Peyer's patch (tissue), 4 donors: ENCODE results near the gene CYP11A1. TPM values are rescaled to one million over a fixed set of nuclear protein-coding genes. Genes with fewer than 3 reads are reported as not detected.
A peak's percentile ranks its signal among the peaks of the same experiment; 100 is the strongest.

Experiments
- DNase-seq, 3 donors: peaks; one replicate each; pipeline ENCODE4 v3.0.0-alpha.2; 2017 to 2019
- H3K27ac ChIP-seq, 4 donors: fragments of 200-600 bp; sonication (generic); one replicate each; pipeline ENCODE4 v1.5.1; 2016 to 2019
- H3K27me3 ChIP-seq, 2 donors: fragments of 200-600 bp; sonication (generic); one replicate each; pipeline ENCODE4 v1.5.1; 2019
- H3K36me3 ChIP-seq, 3 donors: fragments of 200-600 bp; sonication (generic); one replicate each; pipeline ENCODE4 v1.5.1; 2016 to 2019
- H3K4me1 ChIP-seq, 4 donors: fragments of 200-600 bp; sonication (generic); one replicate each; pipeline ENCODE4 v1.5.1; 2016 to 2019
- H3K4me3 ChIP-seq, 4 donors: fragments of 200-600 bp; sonication (generic); 1 replicate in 3 of 4; 2 replicates in 1 of 4; pipeline ENCODE4 v1.5.1; 2016 to 2019; ENCODE audit warnings: mild to moderate bottlenecking in 1 of 4
- H3K9me3 ChIP-seq, 4 donors: fragments of 200-600 bp; sonication (generic); one replicate each; pipeline ENCODE4 v1.5.1; 2016 to 2019; ENCODE audit warnings: mild to moderate bottlenecking in 1 of 4
- POLR2A ChIP-seq, 2 donors: fragments of 450-650 bp; IDR thresholded peaks; one replicate each; pipeline ENCODE4 v1.5.1; 2017; ENCODE audit warnings: antibody characterized with exemption in 2 of 2, mild to moderate bottlenecking in 2 of 2, moderate library complexity in 2 of 2
- total RNA-seq, 4 donors: library from RNA; depleted of rRNA; stranded (reverse); fragments of >200 nt; gene quantifications; one replicate each; pipeline ENCODE4 v1.1.0, GENCODE V29; 2016
- TF ChIP-seq, protein P1 (sequence below), 6 experiments: fragments of 450-650 bp in 4 of 6; fragments of 200-600 bp in 2 of 6; sonication (generic) in 1 of 6; IDR thresholded peaks; one replicate each; pipeline ENCODE4 v1.5.1; 2017 to 2019; ENCODE audit warnings: antibody characterized with exemption in 6 of 6, mild to moderate bottlenecking in 3 of 6, moderate library complexity in 1 of 6

CYP11A1 gene
- total RNA-seq, 4 donors from 2014 or later, result 0.88 to 6.6 (median 3.3) TPM

DNA sequence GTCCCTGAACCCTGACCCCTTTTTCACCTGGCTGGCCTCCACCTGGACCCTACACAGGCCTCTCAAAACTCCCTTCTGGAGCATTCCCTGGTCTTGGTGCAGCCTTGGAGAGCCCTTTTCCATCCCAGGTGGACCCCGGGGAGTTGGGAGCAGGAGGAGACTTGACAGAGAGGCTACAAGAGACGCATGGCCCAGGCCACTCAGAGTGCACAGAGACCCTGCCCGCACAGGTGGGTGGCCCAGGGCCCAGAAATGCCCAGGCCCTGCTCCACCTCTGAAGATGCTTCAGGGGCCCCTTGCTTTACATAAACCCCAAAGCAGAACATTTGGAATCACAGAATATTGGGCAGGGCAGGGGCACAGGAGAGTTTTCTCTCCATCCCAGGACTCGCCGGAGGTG, 34.4 kb downstream of the CYP11A1 start:
- no peaks in the 10 kb centered on the region for H3K9me3 ChIP-seq
- H3K4me1 ChIP-seq, result no peaks in the 10 kb centered on the region
- no peak overlapping the region for H3K27ac ChIP-seq
- H3K27me3 ChIP-seq, result no peaks in the 10 kb centered on the region
- TF ChIP-seq POLR2A (IDR thresholded peaks at IDR 0.05), result no peak
- no peak for DNase-seq
- no peak overlapping the region for H3K4me3 ChIP-seq
- no peaks in the 10 kb centered on the region for H3K36me3 ChIP-seq

DNA sequence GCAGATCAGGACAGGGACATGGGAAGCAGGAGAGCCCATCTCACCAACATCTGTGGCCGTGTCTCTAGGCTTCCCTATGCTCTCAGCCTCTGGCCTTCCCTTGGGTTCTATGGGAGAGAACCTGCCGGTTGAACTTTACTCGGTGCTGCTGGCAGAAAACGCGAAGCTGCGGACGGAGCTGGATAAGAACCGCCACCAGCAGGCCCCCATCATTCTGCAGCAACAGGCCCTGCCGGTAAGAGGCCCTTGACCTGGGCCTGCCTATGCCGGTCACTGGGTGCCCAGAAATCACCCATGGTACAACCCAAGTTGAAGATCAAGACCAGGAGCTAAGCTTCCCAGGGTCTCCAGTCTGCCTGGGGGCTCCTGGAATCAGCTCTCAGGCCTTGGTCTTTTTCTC, 34.8 kb downstream of the CYP11A1 start:
- Histone ChIP-seq H3K4me3 (no peak overlapping the region), H3K27ac (no peak overlapping the region), H3K27me3 (no peaks in the 10 kb centered on the region), H3K36me3 (no peaks in the 10 kb centered on the region), H3K9me3 (no peaks in the 10 kb centered on the region), H3K4me1 (no peaks in the 10 kb centered on the region)
- peak in 1 of 3 donors; percentile 29 for DNase-seq
- TF ChIP-seq, protein P1, sequence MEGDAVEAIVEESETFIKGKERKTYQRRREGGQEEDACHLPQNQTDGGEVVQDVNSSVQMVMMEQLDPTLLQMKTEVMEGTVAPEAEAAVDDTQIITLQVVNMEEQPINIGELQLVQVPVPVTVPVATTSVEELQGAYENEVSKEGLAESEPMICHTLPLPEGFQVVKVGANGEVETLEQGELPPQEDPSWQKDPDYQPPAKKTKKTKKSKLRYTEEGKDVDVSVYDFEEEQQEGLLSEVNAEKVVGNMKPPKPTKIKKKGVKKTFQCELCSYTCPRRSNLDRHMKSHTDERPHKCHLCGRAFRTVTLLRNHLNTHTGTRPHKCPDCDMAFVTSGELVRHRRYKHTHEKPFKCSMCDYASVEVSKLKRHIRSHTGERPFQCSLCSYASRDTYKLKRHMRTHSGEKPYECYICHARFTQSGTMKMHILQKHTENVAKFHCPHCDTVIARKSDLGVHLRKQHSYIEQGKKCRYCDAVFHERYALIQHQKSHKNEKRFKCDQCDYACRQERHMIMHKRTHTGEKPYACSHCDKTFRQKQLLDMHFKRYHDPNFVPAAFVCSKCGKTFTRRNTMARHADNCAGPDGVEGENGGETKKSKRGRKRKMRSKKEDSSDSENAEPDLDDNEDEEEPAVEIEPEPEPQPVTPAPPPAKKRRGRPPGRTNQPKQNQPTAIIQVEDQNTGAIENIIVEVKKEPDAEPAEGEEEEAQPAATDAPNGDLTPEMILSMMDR (IDR thresholded peaks at IDR 0.05), result no peak
- TF ChIP-seq POLR2A (IDR thresholded peaks at IDR 0.05), result no peak

DNA sequence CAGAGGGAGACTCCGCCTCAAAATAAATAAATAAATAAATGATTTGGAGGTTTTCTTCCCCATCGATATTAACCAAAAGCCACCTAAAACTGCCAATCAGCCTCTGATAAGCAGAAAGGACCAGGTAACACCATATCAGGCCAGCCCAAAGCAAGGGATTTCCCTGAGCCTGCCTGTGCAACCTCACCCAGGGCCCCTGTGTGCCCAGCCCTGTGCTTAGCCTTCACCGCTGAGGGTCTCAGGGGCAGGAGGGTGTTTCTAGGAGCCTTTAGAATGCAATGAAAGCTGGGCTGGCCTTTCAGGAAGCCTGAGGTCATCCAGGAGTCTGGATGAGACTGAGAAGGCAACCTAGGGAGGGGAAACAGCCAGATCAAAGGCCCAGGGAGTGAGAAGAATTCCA, 35.4 kb downstream of the CYP11A1 start:
- Histone ChIP-seq H3K27me3 (no peaks in the 10 kb centered on the region), H3K27ac (no peak overlapping the region), H3K36me3 (no peaks in the 10 kb centered on the region), H3K4me3 (no peak overlapping the region), H3K9me3 (no peaks in the 10 kb centered on the region), H3K4me1 (no peaks in the 10 kb centered on the region)
- TF ChIP-seq POLR2A (IDR thresholded peaks at IDR 0.05), result no peak
- TF ChIP-seq, protein P1 (IDR thresholded peaks at IDR 0.05), result no peak
- DNase-seq, result peak in 1 of 3 donors; percentile 22

DNA sequence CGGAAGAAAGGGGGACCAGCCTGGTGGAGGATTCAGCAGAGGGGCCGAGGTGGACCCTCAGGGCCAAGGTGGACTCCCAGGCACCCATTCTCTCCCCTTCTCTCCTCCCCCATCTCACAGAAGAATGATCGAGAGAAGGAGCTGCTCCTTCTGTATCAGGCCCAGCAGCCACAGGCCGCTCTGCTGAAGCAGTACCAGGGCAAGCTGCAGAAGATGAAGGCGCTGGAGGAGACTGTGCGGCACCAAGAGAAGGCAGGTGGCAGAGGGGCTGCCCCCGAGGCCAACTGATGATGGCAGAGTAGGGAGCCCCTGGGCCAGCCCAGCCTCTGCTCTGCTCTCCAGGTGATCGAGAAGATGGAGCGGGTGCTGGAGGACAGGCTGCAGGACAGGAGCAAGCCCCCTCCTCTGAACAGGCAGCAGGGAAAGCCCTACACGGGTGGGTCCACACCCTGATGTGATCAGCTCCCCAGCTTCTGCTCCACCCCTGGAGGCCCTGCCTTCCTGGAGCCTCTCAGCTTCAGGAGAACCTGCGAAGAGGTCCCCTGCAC, 36.5 kb downstream of the CYP11A1 start:
- no peak overlapping the region for H3K27ac ChIP-seq
- TF ChIP-seq, protein P1 (IDR thresholded peaks at IDR 0.05), result no peak
- TF ChIP-seq POLR2A (IDR thresholded peaks at IDR 0.05), result no peak
- no peaks in the 10 kb centered on the region for H3K9me3 ChIP-seq
- H3K4me3 ChIP-seq, result no peak overlapping the region
- H3K4me1 ChIP-seq, result no peaks in the 10 kb centered on the region
- DNase-seq, result peak in 1 of 3 donors; percentile 43
- no peaks in the 10 kb centered on the region for H3K36me3 ChIP-seq
- no peaks in the 10 kb centered on the region for H3K27me3 ChIP-seq

DNA sequence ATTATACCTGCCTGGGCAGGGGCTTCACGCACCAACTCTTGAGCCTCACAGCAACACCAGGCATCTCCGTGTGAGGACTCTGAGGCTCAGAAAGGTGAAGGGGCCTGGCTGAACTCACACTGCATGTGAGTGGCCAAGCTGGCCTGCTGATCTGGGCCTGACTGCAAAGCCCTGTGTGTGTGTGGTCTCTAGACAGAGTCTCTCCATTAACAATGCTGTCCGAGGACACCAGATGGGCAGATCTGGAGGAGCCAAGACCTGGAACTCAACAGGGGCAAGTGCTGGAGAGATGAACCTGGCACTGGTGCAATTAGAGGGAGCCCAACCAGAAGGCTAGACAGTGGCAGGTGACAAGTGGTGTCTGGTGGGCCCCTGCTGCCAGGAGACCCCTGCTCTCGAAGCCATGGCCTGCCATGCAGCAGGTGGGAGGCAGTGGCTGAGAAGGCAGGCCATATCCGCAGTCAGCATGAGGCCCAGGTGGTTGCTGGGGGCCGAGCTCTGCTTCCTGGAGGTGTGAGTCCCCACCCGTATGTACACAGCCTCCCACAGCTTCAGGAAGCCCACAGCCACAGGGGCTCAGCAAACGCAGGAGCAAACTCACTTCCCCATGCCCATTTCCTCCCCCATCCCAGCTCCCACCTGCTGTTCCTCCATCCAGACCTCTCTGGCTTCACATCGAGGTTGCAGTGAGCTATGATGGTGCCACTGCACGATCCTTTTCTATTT, 39.0 kb downstream of the CYP11A1 start:
- DNase-seq, result no peak

DNA sequence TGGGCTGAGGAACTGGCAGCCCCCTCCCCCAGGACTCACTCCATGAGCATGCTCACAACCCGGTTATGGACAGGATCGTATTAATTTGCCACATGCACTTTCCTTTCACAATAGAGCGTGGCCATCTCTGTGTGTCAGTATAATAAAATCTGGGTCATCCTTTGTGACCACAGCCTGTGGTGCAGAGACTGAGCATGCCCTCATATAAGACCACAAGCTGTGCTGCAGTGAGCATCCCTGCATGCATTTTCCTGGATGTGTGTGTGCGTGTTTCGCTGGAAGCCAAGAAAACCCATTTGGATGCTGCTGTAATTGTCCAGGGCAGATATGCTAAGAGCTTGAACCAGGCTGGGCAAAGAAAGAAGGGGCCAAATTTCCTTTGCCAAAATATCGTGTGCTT, 39.7 kb downstream of the CYP11A1 start:
- no peak for DNase-seq
- Histone ChIP-seq H3K4me1 (no peaks in the 10 kb centered on the region), H3K27ac (no peak overlapping the region), H3K9me3 (no peaks in the 10 kb centered on the region), H3K27me3 (no peaks in the 10 kb centered on the region), H3K4me3 (no peak overlapping the region), H3K36me3 (no peaks in the 10 kb centered on the region)
- no peak for TF ChIP-seq POLR2A (IDR thresholded peaks at IDR 0.05)
- TF ChIP-seq, protein P1 (IDR thresholded peaks at IDR 0.05), result no peak

More for the DNA sequence above, 39.0 kb downstream of the CYP11A1 start:
- Histone ChIP-seq H3K27ac (no peak overlapping the region), H3K4me1 (no peaks in the 10 kb centered on the region), H3K36me3 (no peaks in the 10 kb centered on the region), H3K9me3 (no peaks in the 10 kb centered on the region), H3K4me3 (no peak overlapping the region), H3K27me3 (no peaks in the 10 kb centered on the region)
- no peak for TF ChIP-seq POLR2A (IDR thresholded peaks at IDR 0.05)
- TF ChIP-seq, protein P1 (IDR thresholded peaks at IDR 0.05), result no peak
